HG03139 (cell line): ENCODE measurements around the gene TRAPPC3.

Source experiments
- ATAC-seq: cut with Tn5 transposase; IDR thresholded peaks from one replicate; pipeline ENCODE4 v1.9.1; 2021; ENCODE audit not compliant: unreplicated experiment

TRAPPC3 gene

DNA sequence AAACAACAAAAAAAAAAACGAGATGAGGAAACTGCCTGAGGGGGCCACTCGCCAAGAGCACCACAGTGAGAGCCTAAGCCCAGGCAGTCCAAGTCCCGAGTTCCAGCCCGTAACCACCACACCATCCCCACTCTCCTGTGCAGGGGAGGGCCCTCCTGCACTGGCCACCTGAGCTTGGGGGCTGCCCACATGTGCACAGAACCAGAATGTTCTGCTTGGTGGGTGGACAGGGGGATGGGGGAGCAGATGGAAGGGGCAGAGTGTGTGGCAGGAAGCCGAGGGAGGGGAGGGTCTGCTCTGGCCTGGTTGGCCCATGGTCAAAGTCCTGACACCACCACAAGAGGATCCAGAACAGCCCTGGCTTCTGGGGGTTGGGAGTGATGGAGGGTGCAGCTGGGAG lies 43.0 kb downstream of the TRAPPC3 start:
- ATAC-seq, result no peak

GRCh38 chr1:36101546-36101945 lies 47.7 kb downstream of the TRAPPC3 start:
- ATAC-seq, result no peak

DNA sequence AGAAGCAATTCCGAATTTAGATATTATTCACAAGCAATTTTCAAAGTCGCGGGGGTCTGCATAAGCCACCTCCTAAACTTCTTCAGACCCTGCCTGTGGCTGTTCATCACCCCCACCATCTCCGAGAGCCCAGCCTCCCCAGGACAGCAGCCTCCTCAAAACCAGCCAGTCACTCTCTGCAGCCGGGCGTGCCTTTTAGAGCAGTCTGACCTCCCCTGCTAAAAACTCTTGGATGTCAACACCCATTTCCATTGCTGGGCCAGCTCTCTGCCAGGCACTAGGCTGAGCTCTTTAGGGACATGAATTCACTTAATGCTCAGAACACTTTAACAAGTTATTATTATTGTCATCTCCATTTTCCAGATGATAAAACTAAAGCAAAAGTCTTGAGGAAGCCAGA lies 48.9 kb downstream of the TRAPPC3 start:
- ATAC-seq, result no peak

- ATAC-seq, result no peak
These were observed 49.5 kb downstream of the TRAPPC3 start for GRCh38 chr1:36099681-36100341.

DNA sequence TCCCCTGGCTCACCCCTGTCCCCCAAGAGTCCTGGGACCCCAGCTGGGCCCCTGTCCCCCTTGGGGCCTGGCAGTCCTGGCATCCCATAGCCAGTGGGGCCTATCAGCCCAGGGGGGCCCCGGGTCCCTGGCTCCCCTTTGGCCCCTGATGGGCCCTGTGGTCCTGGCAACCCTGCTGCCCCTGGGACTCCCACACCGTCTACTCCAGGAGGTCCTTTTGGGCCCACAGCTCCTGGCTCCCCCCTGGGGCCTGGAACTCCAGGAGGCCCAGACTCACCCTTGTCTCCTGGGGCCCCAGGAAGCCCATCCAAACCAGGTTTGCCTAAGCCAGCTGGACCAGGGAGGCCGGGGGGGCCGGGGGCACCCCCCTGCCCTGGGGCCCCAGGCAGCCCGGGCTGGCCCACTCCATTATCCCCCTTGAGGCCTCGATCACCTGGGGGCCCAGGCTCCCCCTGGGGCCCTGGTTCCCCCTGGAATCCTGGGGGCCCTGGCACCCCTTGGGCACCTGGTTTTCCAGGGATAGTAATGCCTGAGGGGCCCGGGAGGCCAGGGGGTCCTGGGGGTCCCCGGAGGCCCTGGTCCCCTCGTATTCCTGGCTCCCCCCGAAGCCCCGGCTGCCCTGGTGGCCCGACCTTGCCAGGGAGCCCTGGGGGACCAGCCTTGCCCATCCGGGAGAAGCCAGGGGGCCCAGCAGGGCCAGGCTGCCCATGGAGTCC lies 50.5 kb downstream of the TRAPPC3 start:
- no peak for ATAC-seq

GRCh38 chr1:36097693-36098585 lies 51.3 kb downstream of the TRAPPC3 start:
- no peak for ATAC-seq

DNA sequence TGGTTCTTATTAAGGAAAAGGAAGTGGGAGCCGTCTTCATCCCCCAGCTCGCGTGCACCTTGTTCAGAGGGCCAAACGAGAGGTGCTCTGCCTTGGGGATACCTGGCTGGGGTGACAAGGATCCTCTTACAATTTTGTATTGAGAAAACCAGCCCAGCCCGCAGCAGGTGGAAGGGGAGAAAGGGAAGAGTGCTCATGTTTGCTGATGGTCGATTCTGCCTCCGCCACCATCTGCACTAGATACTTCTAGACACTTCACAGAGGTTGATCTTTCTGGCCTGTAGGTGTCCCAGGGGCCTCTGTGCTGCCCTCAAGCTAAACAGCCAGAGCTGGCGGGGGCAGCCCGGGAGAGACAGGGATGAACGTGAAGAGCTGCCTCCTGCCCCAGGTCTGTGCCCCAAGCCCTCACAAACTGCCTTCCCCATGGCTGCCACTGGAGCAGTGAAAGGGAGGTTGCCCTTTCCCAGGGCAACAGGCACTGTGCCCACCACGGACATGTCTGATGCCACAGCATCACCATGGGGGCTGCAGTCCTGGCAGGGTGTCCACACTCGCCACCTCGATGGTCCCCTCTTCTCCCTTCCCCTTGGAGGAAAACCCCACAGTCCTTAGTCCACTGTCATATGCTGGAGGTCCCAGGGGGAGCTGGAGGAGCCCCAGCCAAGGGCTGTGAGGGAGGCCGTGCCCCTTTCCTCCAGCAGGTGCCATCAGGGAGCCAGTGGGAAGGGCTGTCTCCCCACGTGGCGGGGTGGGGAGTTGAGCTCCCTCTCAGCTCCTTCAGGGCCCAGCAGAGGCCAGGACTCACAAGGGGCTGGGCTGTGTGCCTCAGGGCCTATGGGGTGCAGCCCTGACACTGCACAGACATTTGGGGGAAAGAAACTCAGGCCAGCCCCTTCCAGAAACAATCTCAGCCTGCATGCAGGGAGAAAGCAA lies 52.5 kb downstream of the TRAPPC3 start:
- no peak for ATAC-seq

DNA sequence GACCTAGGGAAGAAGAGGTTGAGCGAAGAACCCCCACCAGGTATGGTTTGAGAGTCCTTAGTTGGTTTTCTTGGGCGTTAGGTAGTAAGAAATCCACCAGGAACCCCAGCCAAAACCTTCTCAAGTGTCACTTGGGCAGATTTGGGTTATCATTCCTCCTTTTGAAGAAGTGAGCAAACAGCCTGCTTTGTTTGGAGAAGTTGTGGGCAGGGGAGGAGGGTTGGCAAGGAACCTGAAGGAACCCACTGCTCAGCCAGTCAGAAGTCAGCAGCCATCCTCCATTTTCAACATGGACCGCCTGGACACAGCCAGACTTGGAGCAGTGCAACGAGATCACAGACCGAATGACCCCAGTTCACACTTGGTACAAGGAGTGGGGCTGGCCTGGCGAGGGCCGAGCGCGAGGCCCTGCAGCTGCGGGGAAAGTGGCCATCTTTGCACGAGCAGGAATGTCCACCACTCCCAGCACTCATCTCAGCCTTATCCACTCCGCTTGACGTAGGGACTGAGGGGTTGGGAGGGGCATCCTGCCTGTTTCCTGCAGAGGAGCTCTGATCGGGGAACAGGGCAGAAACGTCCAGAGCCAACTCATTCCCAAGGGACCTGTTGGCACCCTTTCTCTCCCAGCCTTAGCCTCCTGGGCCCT lies 53.4 kb downstream of the TRAPPC3 start:
- ATAC-seq, result no peak

DNA sequence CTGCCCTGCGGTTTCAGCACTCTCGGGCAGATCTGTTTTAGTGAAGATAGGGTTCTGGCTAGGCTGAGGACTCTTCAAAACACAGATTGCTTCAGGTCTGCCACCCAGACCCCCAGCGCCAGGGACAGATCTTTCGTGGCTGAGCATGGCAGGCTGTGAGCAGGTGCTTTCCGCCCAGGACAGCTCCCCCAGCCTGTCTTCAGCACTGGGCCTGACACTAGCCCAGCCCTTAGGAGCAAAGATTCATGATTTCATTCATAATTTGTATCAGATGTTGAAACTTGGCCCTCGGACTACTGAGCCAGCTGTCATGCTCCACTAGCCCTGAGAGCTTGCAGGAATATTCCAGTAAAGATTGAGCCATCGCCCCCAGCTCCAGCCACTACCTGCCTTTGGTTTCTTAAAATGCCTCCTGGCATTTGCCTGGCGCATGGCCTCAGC lies 54.6 kb downstream of the TRAPPC3 start:
- no peak for ATAC-seq

DNA sequence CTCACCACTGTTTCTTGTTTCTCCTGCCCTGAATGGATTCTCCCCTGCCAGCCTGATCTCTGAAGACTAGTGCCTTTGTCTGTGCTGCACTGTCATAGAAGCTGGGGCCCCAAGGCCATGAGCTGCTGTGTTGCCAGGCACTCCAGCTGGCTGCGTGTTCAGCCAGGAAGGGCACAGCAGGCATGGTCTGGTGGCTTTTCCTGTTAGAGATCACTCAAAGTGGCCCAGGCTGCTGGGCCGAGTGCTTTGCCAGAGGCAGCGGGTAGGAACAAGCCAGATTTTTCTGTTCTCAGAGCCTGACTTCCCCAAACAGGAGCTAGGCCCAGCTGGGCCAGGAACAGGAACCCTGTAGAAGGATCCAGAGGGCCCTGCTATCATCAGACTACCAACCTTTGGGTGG lies 55.4 kb downstream of the TRAPPC3 start:
- no peak for ATAC-seq

GRCh38 chr1:36093226-36093625 lies 56.1 kb downstream of the TRAPPC3 start:
- no peak for ATAC-seq

GRCh38 chr1:36092798-36093185 lies 56.5 kb downstream of the TRAPPC3 start:
- ATAC-seq, result no peak

GRCh38 chr1:36092166-36092797 lies 57.0 kb downstream of the TRAPPC3 start:
- no peak for ATAC-seq

- ATAC-seq, result no peak
These were observed 57.6 kb downstream of the TRAPPC3 start for GRCh38 chr1:36091698-36092097.

DNA sequence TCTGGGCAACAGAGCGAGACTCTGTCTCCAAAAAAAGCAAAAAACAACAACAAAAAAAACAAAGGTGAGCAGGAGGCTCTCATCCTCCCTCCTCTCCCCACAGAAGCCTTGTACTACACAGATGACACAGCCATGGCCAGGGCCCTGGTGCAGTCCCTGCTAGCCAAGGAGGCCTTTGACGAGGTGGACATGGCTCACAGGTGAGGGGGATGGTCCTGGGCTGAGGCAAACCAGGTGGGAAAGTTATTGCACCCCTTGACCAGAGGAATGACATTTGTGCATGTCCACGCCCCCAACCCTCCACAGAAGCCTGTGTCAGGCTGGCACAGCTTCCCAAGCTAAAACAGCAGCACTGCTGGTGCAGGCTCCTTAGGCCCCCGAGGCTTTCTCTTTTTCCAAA lies 58.1 kb downstream of the TRAPPC3 start:
- no peak for ATAC-seq

DNA sequence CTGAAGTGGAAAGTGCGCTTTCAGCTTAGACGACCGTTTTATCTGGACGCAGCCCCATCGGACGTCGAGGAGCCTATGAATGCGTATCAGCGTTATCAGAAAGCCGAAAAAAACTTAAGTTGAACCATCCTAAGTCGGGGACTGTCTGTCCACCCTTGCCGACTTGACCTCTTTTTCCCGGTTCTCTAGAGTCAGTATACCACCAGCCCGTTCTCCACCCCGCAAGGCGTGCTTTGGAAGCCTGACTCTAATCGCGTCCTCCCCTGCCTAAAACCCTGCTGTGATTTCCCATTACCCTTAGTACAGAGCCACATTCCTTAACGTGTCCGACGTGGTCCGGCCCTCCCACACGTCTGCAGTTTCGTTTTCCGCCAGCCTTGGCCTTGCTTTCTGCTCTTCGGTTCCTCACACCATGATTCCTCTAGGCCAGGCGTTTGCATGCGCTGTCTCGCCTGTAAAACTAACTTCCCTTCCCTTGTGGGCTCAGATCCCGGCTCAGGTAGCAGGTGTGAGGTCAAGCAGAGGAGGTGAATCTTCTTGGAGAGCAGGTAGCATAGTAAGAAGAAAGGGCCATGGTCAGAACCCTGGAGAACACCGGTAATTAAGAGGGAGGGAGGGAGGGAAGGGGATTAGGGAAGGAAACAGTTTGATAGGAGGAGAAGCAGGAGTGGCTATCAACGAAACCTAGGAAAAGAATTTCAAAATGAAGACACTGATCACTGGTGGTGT lies 59.7 kb downstream of the TRAPPC3 start:
- peak; percentile 14 for ATAC-seq

- peak; percentile 58 for ATAC-seq
These were observed 60.5 kb downstream of the TRAPPC3 start, which contains the start of gene ADPRS for GRCh38 chr1:36088577-36089392. Gene ADPRS, plus strand, starts transcription at chr1:36088892. Its CDS starts 13 bp downstream, at chr1:36088905.

DNA sequence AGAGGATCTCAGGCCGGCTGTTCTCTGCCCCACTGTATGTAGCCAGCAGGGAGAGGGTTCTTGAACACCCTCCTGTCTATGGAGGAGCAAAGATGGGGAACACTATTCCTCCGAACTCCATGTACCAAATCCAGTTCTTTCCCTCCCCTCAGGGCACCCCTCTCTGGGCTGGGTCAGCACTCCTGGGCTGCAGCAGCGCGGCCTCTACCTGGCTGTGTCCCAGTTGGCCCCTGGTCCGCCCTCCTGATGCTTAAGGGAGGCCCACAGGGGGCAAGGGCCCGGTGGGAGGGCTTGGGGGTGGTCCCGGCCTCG lies 61.1 kb downstream of the TRAPPC3 start:
- peak; percentile 10 for ATAC-seq
